Testis (tissue), 3 donors: ENCODE measurements around the gene RPRD2. TPM values are rescaled to one million over a fixed set of nuclear protein-coding genes. Genes with fewer than 3 reads are reported as not detected.

Experiments used
- DNase-seq: peaks from one replicate; pipeline ENCODE4 v3.0.0-alpha.2; 2019
- H3K27ac ChIP-seq, 2 donors: fragments of 200-600 bp; sonication (generic); one replicate each; pipeline ENCODE4 v1.5.1; 2019
- H3K27me3 ChIP-seq: fragments of 200-600 bp; sonication (generic); one replicate; pipeline ENCODE4 v1.5.1; 2019
- H3K36me3 ChIP-seq: fragments of 200-600 bp; sonication (generic); one replicate; pipeline ENCODE4 v1.5.1; 2017; ENCODE audit warnings: low read depth; ENCODE audit errors: missing control alignments
- H3K4me1 ChIP-seq: fragments of 200-600 bp; sonication (generic); one replicate; pipeline ENCODE4 v1.5.1; 2019
- H3K4me3 ChIP-seq, 2 donors: fragments of 200-600 bp; sonication (generic); one replicate each; pipeline ENCODE4 v1.5.1; 2017 to 2019
- H3K9me3 ChIP-seq: fragments of 200-600 bp; sonication (generic); one replicate; pipeline ENCODE4 v1.5.1; 2017
- POLR2A ChIP-seq: fragments of 450-650 bp; IDR thresholded peaks from one replicate; pipeline ENCODE4 v1.6.1; 2017; ENCODE audit warnings: antibody characterized with exemption, mild to moderate bottlenecking, moderate library complexity
- WGBS, 2 donors: methylation state at CpG; one replicate each; pipeline ENCODE4 v1.1.5; 2018; 5-methylcytosine and 5-hydroxymethylcytosine counted together
- intact Hi-C: fragments of 100-400 bp; cut with DNase I; formaldehyde crosslinking; loops from one replicate; pipeline ENCODE4 v1.15.1; 2023; ENCODE audit warnings: low total_unique reads
- polyA plus RNA-seq: library from polyadenylated mRNA; stranded (reverse); fragments of 350-450 nt; fragmentation: Illumina TruSeq; extraction: RNeasy Lipid Tissue Mini Kit (QIAGEN cat#74804); gene quantifications from one replicate; pipeline ENCODE4 v1.2.3, GENCODE V29; 2014; ENCODE audit warnings: low read depth, low replicate concordance; ENCODE audit not compliant: insufficient read depth
- total RNA-seq, 2 donors: library from RNA; depleted of rRNA; stranded (reverse); fragments of >200 nt; gene quantifications; one replicate each; pipeline ENCODE4 v1.2.3, GENCODE V29; 2016
- TF ChIP-seq, protein P1 (sequence below), 3 experiments: fragments of 450-650 bp in 2 of 3; fragments of 200-600 bp in 1 of 3; sonication (generic) in 1 of 3; IDR thresholded peaks; one replicate each; pipeline ENCODE4 v1.5.1; 2016 to 2019; ENCODE audit warnings: antibody characterized with exemption in 3 of 3, mild to moderate bottlenecking in 2 of 3, moderate library complexity in 1 of 3

Gene RPRD2
- total and polyA plus RNA-seq, 3 donors from 2014 or later = 32.1 to 38.9 (median 36.3) TPM

DNA sequence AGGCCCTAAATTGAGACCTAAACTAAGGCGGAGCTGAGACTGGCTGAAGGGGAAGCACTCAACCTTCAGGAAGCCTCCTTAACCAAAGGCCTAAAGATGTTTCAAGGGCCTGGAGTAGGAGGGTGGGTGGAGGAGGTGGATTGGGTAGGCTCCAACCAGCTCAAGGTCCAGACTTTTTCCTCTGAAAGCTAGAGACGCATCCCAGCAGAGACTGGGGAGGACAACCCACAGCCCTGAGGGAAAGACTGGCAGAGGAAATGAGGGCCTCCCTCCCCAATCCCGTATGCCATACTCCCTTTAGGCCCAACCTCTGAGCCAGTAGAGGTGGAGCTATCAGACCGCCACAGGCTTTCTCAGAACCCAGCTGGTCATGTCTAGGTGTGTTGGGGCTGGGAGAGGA lies 145.0 kb downstream of the RPRD2 start:
- 61 to 73% methylated on average over 4 of the region's 4 CpGs for WGBS, 2 donors
- H3K4me3 ChIP-seq = no peak overlapping the region
- H3K4me1 ChIP-seq = peaks cover 6% of the 10 kb centered on the region
- H3K9me3 ChIP-seq = no peaks in the 10 kb centered on the region
- no peak overlapping the region for H3K27ac ChIP-seq
- no peaks in the 10 kb centered on the region for H3K27me3 ChIP-seq
- DNase-seq = no peak
- intact Hi-C loops = no loop called here
- TF ChIP-seq POLR2A = no peak
- TF ChIP-seq, protein P1, sequence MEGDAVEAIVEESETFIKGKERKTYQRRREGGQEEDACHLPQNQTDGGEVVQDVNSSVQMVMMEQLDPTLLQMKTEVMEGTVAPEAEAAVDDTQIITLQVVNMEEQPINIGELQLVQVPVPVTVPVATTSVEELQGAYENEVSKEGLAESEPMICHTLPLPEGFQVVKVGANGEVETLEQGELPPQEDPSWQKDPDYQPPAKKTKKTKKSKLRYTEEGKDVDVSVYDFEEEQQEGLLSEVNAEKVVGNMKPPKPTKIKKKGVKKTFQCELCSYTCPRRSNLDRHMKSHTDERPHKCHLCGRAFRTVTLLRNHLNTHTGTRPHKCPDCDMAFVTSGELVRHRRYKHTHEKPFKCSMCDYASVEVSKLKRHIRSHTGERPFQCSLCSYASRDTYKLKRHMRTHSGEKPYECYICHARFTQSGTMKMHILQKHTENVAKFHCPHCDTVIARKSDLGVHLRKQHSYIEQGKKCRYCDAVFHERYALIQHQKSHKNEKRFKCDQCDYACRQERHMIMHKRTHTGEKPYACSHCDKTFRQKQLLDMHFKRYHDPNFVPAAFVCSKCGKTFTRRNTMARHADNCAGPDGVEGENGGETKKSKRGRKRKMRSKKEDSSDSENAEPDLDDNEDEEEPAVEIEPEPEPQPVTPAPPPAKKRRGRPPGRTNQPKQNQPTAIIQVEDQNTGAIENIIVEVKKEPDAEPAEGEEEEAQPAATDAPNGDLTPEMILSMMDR (IDR thresholded peaks at IDR 0.05) = no peak
- no peaks in the 10 kb centered on the region for H3K36me3 ChIP-seq

DNA sequence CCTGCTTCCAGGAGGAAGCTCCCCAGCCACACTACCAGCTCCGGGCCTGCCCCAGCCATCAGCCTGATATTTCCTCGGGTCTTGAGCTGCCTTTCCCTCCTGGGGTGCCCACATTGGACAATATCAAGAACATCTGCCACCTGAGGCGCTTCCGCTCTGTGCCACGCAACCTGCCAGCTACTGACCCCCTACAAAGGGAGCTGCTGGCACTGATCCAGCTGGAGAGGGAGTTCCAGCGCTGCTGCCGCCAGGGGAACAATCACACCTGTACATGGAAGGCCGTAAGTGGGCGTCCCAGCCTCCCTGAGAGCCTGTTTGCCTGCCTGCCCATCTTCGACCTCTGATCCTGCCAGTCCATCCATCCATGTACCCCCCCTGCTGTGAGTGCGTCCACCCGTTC lies 147.6 kb downstream of the RPRD2 start:
- intact Hi-C loops = no loop called here
- 90 to 91% methylated on average over 8 to 12 of the region's 12 CpGs for WGBS, 2 donors
- no peaks in the 10 kb centered on the region for H3K36me3 ChIP-seq
- no peak for DNase-seq
- peaks cover 10% of the 10 kb centered on the region for H3K4me1 ChIP-seq
- H3K27me3 ChIP-seq = no peaks in the 10 kb centered on the region
- TF ChIP-seq POLR2A = no peak
- TF ChIP-seq, protein P1 (IDR thresholded peaks at IDR 0.05) = no peak
- H3K27ac ChIP-seq = no peak overlapping the region
- H3K4me3 ChIP-seq = no peak overlapping the region
- H3K9me3 ChIP-seq = no peaks in the 10 kb centered on the region

DNA sequence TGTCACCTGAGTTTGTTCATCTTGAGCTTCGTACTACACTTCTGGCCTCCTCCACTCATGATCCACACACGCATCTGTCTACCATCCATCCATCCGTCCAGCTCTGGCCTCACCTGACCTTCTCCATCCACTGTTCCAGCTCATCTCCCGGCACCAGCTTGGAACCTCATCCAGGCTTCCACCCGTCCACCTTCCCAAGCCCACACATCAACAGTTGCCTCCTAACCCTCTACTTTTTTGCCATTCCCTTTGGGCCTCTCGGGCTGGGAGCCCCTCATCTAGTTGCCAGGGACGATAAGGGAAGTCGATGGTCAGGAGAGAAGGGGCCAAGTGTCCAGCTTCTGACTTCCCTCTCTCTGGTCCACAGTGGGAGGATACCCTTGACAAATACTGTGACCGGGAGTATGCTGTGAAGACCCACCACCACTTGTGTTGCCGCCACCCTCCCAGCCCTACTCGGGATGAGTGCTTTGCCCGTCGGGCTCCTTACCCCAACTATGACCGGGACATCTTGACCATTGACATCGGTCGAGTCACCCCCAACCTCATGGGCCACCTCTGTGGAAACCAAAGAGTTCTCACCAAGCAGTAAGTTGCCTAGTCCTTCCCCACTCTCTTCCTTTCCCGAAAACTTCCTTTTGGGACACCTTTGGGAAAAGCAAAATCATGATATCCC lies 148.2 kb downstream of the RPRD2 start:
- Histone ChIP-seq H3K36me3 (no peaks in the 10 kb centered on the region), H3K9me3 (no peaks in the 10 kb centered on the region), H3K27ac (no peak overlapping the region), H3K27me3 (no peaks in the 10 kb centered on the region), H3K4me3 (no peak overlapping the region), H3K4me1 (peaks cover 11% of the 10 kb centered on the region)
- intact Hi-C loops = no loop called here
- TF ChIP-seq, protein P1 (IDR thresholded peaks at IDR 0.05) = no peak
- DNase-seq = no peak
- WGBS, 2 donors = 83 to 86% methylated on average over 17 of the region's 17 CpGs

DNA sequence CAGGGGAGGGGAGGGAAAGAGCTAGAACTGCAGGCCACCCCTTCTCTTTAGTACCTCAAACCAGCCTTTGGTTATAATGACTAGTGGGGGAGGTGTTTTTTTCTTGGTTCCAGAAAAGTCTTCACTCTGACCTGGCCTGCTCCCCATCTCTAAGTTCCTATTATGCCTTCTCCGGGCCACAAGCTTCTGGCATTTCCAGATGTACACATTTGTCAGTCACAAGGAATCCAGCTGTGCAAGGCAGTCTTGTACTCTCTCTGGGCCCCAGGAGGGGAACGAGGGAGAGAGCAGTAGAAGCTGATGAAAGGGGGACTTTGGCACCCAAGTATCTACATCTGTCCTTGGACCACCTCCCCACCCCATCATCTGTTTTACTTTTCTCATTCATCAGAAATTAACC lies 148.9 kb downstream of the RPRD2 start:
- intact Hi-C loops = no loop called here
- 67 to 71% methylated on average over 2 of the region's 2 CpGs for WGBS, 2 donors
- H3K27me3 ChIP-seq = no peaks in the 10 kb centered on the region

DNA sequence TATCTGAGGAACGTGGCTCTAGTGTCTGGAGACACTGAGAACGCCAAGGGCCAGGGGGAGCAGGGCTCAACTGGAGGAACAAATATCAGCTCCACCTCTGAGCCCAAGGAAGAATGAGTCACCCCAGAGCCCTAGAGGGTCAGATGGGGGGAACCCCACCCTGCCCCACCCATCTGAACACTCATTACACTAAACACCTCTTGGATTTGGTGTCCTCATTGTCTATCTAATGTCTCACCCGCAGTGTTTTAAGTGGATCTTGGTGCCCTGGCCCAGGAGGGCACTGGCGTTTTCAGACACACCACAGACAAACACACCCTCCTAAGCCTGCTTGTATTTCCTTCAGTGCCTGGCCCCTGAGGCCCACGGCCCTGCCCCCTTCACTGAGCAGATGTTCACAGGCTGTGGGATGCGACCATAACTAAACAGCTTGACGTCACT lies 149.4 kb downstream of the RPRD2 start:
- WGBS, 2 donors = 82 to 89% methylated on average over 7 of the region's 7 CpGs
- DNase-seq = no peak
- TF ChIP-seq, protein P1 (IDR thresholded peaks at IDR 0.05) = no peak
- no peak for TF ChIP-seq POLR2A
- H3K4me1 ChIP-seq = peaks cover 11% of the 10 kb centered on the region
- intact Hi-C loops = no loop called here
- no peaks in the 10 kb centered on the region for H3K27me3 ChIP-seq
- H3K27ac ChIP-seq = no peak overlapping the region
- H3K36me3 ChIP-seq = no peaks in the 10 kb centered on the region
- H3K4me3 ChIP-seq = no peak overlapping the region
- no peaks in the 10 kb centered on the region for H3K9me3 ChIP-seq

More for the DNA sequence above, 148.9 kb downstream of the RPRD2 start:
- no peak for DNase-seq
- H3K4me3 ChIP-seq = no peak overlapping the region
- H3K4me1 ChIP-seq = peaks cover 11% of the 10 kb centered on the region
- no peak for TF ChIP-seq POLR2A
- H3K36me3 ChIP-seq = no peaks in the 10 kb centered on the region
- H3K27ac ChIP-seq = no peak overlapping the region
- no peaks in the 10 kb centered on the region for H3K9me3 ChIP-seq
